Colonic mucosa (tissue), 4 donors: ENCODE measurements around the gene FMOD. TPM values are rescaled to one million over a fixed set of nuclear protein-coding genes. Genes with fewer than 3 reads are reported as not detected.
A peak's percentile ranks its signal among the peaks of the same experiment; 100 is the strongest.
"Not testable (repeated sequence)": the region's sequence is repeated elsewhere in the genome, so short reads cannot be mapped to it uniquely, and the experiment has no call there.

ENCODE experiments used
- DNase-seq: peaks from one replicate; pipeline ENCODE4 v3.0.0-alpha.2; 2020
- H3K27ac ChIP-seq: fragments of 200-600 bp; one replicate; pipeline ENCODE4 v1.8.0; 2021
- H3K27me3 ChIP-seq: fragments of 200-600 bp; one replicate; pipeline ENCODE4 v1.8.0; 2021
- H3K36me3 ChIP-seq: fragments of 200-600 bp; one replicate; pipeline ENCODE4 v1.8.0; 2021
- H3K4me1 ChIP-seq: fragments of 200-600 bp; one replicate; pipeline ENCODE4 v1.8.0; 2021; ENCODE audit warnings: mild to moderate bottlenecking
- H3K4me3 ChIP-seq: fragments of 200-600 bp; one replicate; pipeline ENCODE4 v1.8.0; 2021
- H3K9ac ChIP-seq, 2 donors: one replicate each; pipeline ENCODE4 v1.7.0; 2013; ENCODE audit warnings: control low read depth in 2 of 2, low read depth in 2 of 2, low read length in 2 of 2
- H3K9me3 ChIP-seq: fragments of 200-600 bp; one replicate; pipeline ENCODE4 v1.8.0; 2021
- CTCF ChIP-seq: fragments of 200-600 bp; IDR thresholded peaks from one replicate; pipeline ENCODE4 v1.8.0; 2022; ENCODE audit warnings: antibody characterized with exemption, mild to moderate bottlenecking
- intact Hi-C: fragments of 100-400 bp; cut with DNase I; formaldehyde crosslinking; loops from one replicate; pipeline ENCODE4 v1.14.1; 2022
- total RNA-seq, 2 donors: library from RNA; stranded (reverse); fragmentation: NEBNext Ultra II Directional in 1 of 2; extraction: Animal tissue kit (Norgen Biotek cat#: 25700) in 1 of 2; gene quantifications; one replicate each; pipeline ENCODE4 v1.2.1, GENCODE V29; 2021
- donor health status: healthy.
- donor health status: DM: no; HTN: no; CAD: no.
- donor health status: DM: no; HTN: no; CAD: no.

FMOD gene
- total RNA-seq, 2 donors from 2014 or later = 38.6 to 49.3 TPM

DNA sequence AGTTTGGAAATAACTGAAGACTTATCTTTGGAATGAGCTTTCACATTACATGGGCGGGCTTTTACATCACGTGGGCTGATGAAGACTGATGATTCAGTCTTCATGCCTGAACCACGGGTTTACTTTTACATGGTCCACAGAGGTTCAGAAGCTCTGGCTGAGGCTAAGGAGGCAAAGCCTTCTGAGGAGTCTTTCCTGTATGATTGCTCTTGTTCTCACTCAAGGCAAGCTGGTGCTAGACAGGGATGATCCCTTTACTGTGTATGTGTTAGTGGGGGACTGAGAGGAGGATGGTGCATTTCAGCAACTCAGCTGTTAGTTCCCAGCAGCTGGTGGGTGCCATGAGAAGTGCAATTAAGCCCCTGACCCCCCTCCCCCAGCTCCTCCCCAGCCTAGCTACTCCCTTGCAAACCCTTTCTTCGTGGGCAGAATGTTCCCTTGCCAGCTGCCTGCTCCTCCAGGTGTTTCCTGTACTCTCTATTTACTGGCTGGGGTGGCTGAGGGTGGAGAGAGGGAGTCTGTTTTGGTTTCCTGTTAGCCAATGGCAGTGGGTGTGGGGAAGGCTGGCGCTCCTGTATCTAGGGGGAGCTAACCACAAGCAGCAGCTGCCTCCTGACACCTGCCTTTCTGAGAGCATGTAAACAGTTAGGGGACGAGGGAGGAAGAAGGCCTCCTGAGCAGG lies 30.2 kb downstream of the FMOD start:
- no peaks in the 10 kb centered on the region for H3K9me3 ChIP-seq
- no peak for TF ChIP-seq CTCF
- DNase-seq = peak; percentile 87
- H3K9ac ChIP-seq = peak overlapping the region in 1 of 2 donors; percentile 76
- peak overlapping the region; percentile 77 for H3K27ac ChIP-seq
- no peaks in the 10 kb centered on the region for H3K36me3 ChIP-seq
- no peaks in the 10 kb centered on the region for H3K27me3 ChIP-seq
- peaks cover 57% of the 10 kb centered on the region for H3K4me1 ChIP-seq
- H3K4me3 ChIP-seq = no peak overlapping the region
- intact Hi-C loops = no loop called here

- intact Hi-C loops = no loop called here
- H3K27me3 ChIP-seq = no peaks in the 10 kb centered on the region
- no peak for TF ChIP-seq CTCF
Measured at GRCh38 chr1:203318229-203318517, 32.7 kb downstream of the FMOD start.

GRCh38 chr1:203317429-203318228 lies 33.3 kb downstream of the FMOD start:
- Histone ChIP-seq H3K9ac (peak overlapping the region in 1 of 2 donors; percentile 73), H3K9me3 (no peaks in the 10 kb centered on the region), H3K4me1 (peaks cover 31% of the 10 kb centered on the region), H3K27ac (peak overlapping the region; percentile 79), H3K27me3 (no peaks in the 10 kb centered on the region), H3K4me3 (no peak overlapping the region), H3K36me3 (no peaks in the 10 kb centered on the region)
- no peak for TF ChIP-seq CTCF
- peak; percentile 61 for DNase-seq
- intact Hi-C loops = no loop called here

More at GRCh38 chr1:203318229-203318517, 32.7 kb downstream of the FMOD start:
- no peak for DNase-seq
- Histone ChIP-seq H3K9me3 (no peaks in the 10 kb centered on the region), H3K9ac (peak overlapping the region in 1 of 2 donors; percentile 30), H3K4me3 (no peak overlapping the region), H3K4me1 (peaks cover 37% of the 10 kb centered on the region), H3K36me3 (no peaks in the 10 kb centered on the region), H3K27ac (no peak overlapping the region)

GRCh38 chr1:203316626-203317093 lies 34.3 kb downstream of the FMOD start:
- Histone ChIP-seq H3K36me3 (no peaks in the 10 kb centered on the region), H3K4me1 (peaks cover 24% of the 10 kb centered on the region), H3K4me3 (no peak overlapping the region), H3K27ac (peak overlapping the region; percentile 79), H3K9me3 (no peaks in the 10 kb centered on the region), H3K27me3 (no peaks in the 10 kb centered on the region), H3K9ac (peak overlapping the region in 1 of 2 donors; percentile 73)
- intact Hi-C loops = no loop called here
- peak; percentile 85 for DNase-seq
- no peak for TF ChIP-seq CTCF

- H3K4me3 ChIP-seq, H3K9ac ChIP-seq, H3K27ac ChIP-seq, H3K36me3 ChIP-seq, H3K9me3 ChIP-seq, intact Hi-C loops, H3K4me1 ChIP-seq, DNase-seq, H3K27me3 ChIP-seq: not testable (repeated sequence)
Measured at GRCh38 chr1:203314025-203314759, 36.7 kb downstream of the FMOD start.
